K562 (cell line): ENCODE measurements around the gene GRIPAP1. TPM values are rescaled to one million over a fixed set of nuclear protein-coding genes. Genes with fewer than 3 reads are reported as not detected.

Source experiments
- BACH1 ChIP-seq: fragments of 200-800 bp; sonication (Bioruptor generic); IDR thresholded peaks from 2 replicates; pipeline ENCODE4 v1.6.1; 2016; ENCODE audit warnings: missing genetic modification characterization, missing compliant biosample characterization
- CBFB ChIP-seq: sonication (generic); formaldehyde crosslinking; IDR thresholded peaks from 2 replicates; pipeline ENCODE4 v1.4.0; 2020; ENCODE audit warnings: mild to moderate bottlenecking, missing genetic modification reagents
- CHD1 ChIP-seq: fragments of 200-600 bp; sonication (generic); IDR thresholded peaks from one replicate; pipeline ENCODE4 v1.6.1; 2012; ENCODE audit warnings: mild to moderate bottlenecking, moderate library complexity, low read length, inconsistent platforms
- EWSR1 ChIP-seq: fragments of 450-650 bp; IDR thresholded peaks from 2 replicates; pipeline ENCODE4 v1.6.1; 2018; ENCODE audit warnings: borderline replicate concordance, mild to moderate bottlenecking, low read depth, moderate library complexity; ENCODE audit not compliant: partially characterized antibody
- FOXJ2 ChIP-seq: fragments of 200-800 bp; sonication (Bioruptor generic); IDR thresholded peaks from 2 replicates; pipeline ENCODE4 v1.6.1; 2016; ENCODE audit warnings: missing genetic modification characterization, missing compliant biosample characterization
- GABPB1 ChIP-seq: sonication (generic); formaldehyde crosslinking; IDR thresholded peaks from 2 replicates; pipeline ENCODE4 v1.8.0; 2022; ENCODE audit warnings: mild to moderate bottlenecking, missing genetic modification reagents
- HMGN3 ChIP-seq: IDR thresholded peaks from 2 replicates; pipeline ENCODE4 v1.6.1; 2011; ENCODE audit warnings: borderline replicate concordance, low read depth, mild to moderate bottlenecking, mixed read lengths, low read length; ENCODE audit not compliant: insufficient read length; ENCODE audit errors: extremely low read depth
- POLR2G ChIP-seq: fragments of 200-400 bp; formaldehyde crosslinking; IDR thresholded peaks from 2 replicates; pipeline ENCODE4 v1.6.1; 2017; ENCODE audit warnings: low read depth, mild to moderate bottlenecking, antibody characterized with exemption, low read length, moderate library complexity
- SAFB ChIP-seq: fragments of 200-400 bp; formaldehyde crosslinking; IDR thresholded peaks from 2 replicates; pipeline ENCODE4 v1.6.1; 2017; ENCODE audit warnings: low read depth, low read length, borderline replicate concordance
- SMC3 ChIP-seq: conservative IDR thresholded peaks from 2 replicates; pipeline ENCODE4 v1.6.1; 2011; ENCODE audit warnings: low read depth, low read length, improper control_type of control experiment; ENCODE audit not compliant: insufficient read depth
- TAF7 ChIP-seq: fragments of 450-650 bp; IDR thresholded peaks from 2 replicates; pipeline ENCODE4 v1.6.1; 2016; ENCODE audit warnings: missing genetic modification characterization, missing compliant biosample characterization
- TCFL5 ChIP-seq: fragments of 250-450 bp; sonication (Bioruptor Pico); conservative IDR thresholded peaks from 2 replicates; pipeline ENCODE4 v1.6.1; 2021; ENCODE audit warnings: mild to moderate bottlenecking, moderate library complexity, matching md5 sums
- ZKSCAN3 ChIP-seq: fragments of 250-450 bp; sonication (Bioruptor Pico); IDR thresholded peaks from 2 replicates; pipeline ENCODE4 v1.4.0; 2020
- ZNF3 ChIP-seq: fragments of 250-450 bp; sonication (Bioruptor Pico); IDR thresholded peaks from 2 replicates; pipeline ENCODE4 v1.5.0; 2021; ENCODE audit warnings: mild to moderate bottlenecking, moderate library complexity
- ZNF316 ChIP-seq: fragments of 450-650 bp; IDR thresholded peaks from 2 replicates; pipeline ENCODE4 v1.6.1; 2016
- ZNF589 ChIP-seq: fragments of 200-800 bp; sonication (Bioruptor generic); IDR thresholded peaks from 2 replicates; pipeline ENCODE4 v1.6.1; 2016; ENCODE audit warnings: low read depth, missing genetic modification characterization, missing compliant biosample characterization
- polyA plus RNA-seq, 8 experiments: library from polyadenylated mRNA; depleted of rRNA in 4 of 8; stranded (reverse) in 5 of 8; unstranded in 3 of 8; fragments of >200 nt; fragmentation: Nextera tagmentation in 2 of 8; fragmentation: Illumina TruSeq in 1 of 8; extraction: Ambion mirVana in 2 of 8; extraction: Trizol in 1 of 8; gene quantifications; 2 replicates each; pipeline versions ENCODE4 v1.2.1 to v1.2.3, GENCODE V29; 2011 to 2014; ENCODE audit warnings: inconsistent platforms in 1 of 8, missing spikeins in 1 of 8
- total RNA-seq, 7 experiments: library from RNA; depleted of rRNA in 6 of 7; stranded (reverse); fragments of >200 nt in 6 of 7; fragmentation: Illumina TruSeq in 2 of 7; extraction: Trizol in 2 of 7; gene quantifications; 2 replicates each; pipeline versions ENCODE4 v1.2.1 to v1.2.3, GENCODE V29; 2011 to 2021; ENCODE audit warnings: low replicate concordance in 1 of 7
- TF ChIP-seq, protein P1 (sequence below): fragments of 250-450 bp; sonication (Bioruptor Pico); IDR thresholded peaks from 2 replicates; pipeline ENCODE4 v1.8.0; 2021; ENCODE audit warnings: borderline replicate concordance, mild to moderate bottlenecking, moderate library complexity; ENCODE audit not compliant: poor library complexity, severe bottlenecking
- TF ChIP-seq, protein P2 (sequence below): sonication (generic); formaldehyde crosslinking; IDR thresholded peaks from 2 replicates; pipeline ENCODE4 v1.8.0; 2022; ENCODE audit warnings: mild to moderate bottlenecking, missing genetic modification reagents
- TF ChIP-seq, protein P3 (sequence below): sonication (generic); formaldehyde crosslinking; IDR thresholded peaks from 2 replicates; pipeline ENCODE4 v1.5.0; 2020; ENCODE audit warnings: missing genetic modification reagents
- TF ChIP-seq, protein P4 (sequence below): fragments of 450-650 bp; formaldehyde crosslinking; IDR thresholded peaks from 2 replicates; pipeline ENCODE4 v1.4.0; 2020; ENCODE audit warnings: mild to moderate bottlenecking
- TF ChIP-seq, protein P5 (sequence below): sonication (generic); formaldehyde crosslinking; IDR thresholded peaks from 2 replicates; pipeline ENCODE4 v1.8.1; 2023; ENCODE audit warnings: mild to moderate bottlenecking, missing genetic modification reagents, moderate library complexity
- TF ChIP-seq, protein P6 (sequence below): fragments of 250-450 bp; sonication (Bioruptor Pico); IDR thresholded peaks from 2 replicates; pipeline ENCODE4 v1.8.0; 2022; ENCODE audit warnings: moderate library complexity, mild to moderate bottlenecking, inconsistent platforms

The GRIPAP1 gene
- total and polyA plus RNA-seq, 9 of the 15 experiments (the other 6 are each of a cell fraction or from before 2014, with no cell fraction given) = 4.1 to 41.6 (median 24.0) TPM

DNA sequence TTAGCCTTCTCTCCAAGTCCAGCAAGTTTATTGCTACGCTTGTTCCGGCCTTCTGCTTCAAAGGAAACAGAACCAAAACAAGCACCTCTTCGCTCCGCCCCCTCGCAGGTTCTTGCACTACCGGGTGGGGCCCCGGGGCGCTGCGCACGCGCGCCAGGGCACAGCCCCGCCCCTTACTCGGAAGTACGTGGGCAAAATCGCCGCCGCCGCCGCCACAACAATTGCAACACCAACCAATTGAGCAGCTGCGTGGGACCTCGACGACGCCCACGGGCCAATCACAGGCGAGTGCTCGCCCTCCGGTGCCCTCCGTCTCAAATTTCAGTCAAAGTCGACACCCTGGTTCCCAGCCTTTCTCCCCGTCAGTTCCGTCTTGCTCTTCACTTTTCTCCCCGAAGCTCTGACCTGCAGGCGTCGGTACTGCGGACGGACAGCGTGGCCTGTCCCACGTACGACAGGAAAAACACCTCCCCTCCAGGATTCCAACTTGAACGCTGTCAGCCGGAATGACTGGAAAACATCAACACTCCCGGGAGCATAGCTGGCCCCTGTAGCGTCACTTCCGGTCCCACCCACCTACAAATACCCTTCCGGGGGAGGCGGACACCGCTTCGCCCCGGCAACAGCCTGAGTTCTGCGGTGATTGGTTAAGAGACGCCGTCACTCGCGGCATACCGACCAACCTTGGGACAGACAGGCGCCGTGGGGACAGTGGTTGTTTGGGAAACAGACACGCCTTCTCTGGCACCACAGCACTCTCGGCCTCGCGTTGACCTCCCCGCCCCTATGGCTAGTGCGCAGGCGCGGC is 44.0 kb downstream of the GRIPAP1 start (continued):
- TF ChIP-seq, protein P1, sequence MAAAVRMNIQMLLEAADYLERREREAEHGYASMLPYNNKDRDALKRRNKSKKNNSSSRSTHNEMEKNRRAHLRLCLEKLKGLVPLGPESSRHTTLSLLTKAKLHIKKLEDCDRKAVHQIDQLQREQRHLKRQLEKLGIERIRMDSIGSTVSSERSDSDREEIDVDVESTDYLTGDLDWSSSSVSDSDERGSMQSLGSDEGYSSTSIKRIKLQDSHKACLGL (CRISPR knock-in tag) = no peak
- TF ChIP-seq HMGN3 = no peak
- TF ChIP-seq, protein P2, sequence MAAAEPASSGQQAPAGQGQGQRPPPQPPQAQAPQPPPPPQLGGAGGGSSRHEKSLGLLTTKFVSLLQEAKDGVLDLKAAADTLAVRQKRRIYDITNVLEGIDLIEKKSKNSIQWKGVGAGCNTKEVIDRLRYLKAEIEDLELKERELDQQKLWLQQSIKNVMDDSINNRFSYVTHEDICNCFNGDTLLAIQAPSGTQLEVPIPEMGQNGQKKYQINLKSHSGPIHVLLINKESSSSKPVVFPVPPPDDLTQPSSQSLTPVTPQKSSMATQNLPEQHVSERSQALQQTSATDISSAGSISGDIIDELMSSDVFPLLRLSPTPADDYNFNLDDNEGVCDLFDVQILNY = no peak
- no peak for TF ChIP-seq ZNF3 (CRISPR knock-in tag)
- TF ChIP-seq TCFL5 (CRISPR knock-in tag) = no peak
- TF ChIP-seq, protein P3, sequence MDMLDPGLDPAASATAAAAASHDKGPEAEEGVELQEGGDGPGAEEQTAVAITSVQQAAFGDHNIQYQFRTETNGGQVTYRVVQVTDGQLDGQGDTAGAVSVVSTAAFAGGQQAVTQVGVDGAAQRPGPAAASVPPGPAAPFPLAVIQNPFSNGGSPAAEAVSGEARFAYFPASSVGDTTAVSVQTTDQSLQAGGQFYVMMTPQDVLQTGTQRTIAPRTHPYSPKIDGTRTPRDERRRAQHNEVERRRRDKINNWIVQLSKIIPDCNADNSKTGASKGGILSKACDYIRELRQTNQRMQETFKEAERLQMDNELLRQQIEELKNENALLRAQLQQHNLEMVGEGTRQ (CRISPR knock-in tag) = no peak
- TF ChIP-seq, protein P4, sequence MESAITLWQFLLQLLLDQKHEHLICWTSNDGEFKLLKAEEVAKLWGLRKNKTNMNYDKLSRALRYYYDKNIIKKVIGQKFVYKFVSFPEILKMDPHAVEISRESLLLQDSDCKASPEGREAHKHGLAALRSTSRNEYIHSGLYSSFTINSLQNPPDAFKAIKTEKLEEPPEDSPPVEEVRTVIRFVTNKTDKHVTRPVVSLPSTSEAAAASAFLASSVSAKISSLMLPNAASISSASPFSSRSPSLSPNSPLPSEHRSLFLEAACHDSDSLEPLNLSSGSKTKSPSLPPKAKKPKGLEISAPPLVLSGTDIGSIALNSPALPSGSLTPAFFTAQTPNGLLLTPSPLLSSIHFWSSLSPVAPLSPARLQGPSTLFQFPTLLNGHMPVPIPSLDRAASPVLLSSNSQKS (CRISPR knock-in tag) = no peak
- TF ChIP-seq SMC3 = no peak
- TF ChIP-seq POLR2G = peak; percentile 25
- TF ChIP-seq CBFB (CRISPR knock-in tag) = no peak
- TF ChIP-seq FOXJ2 (tag) = peak; percentile 63; the same call in 1 of the 2 replicates
- TF ChIP-seq ZNF589 (CRISPR knock-in tag) = no peak
- TF ChIP-seq, protein P5, sequence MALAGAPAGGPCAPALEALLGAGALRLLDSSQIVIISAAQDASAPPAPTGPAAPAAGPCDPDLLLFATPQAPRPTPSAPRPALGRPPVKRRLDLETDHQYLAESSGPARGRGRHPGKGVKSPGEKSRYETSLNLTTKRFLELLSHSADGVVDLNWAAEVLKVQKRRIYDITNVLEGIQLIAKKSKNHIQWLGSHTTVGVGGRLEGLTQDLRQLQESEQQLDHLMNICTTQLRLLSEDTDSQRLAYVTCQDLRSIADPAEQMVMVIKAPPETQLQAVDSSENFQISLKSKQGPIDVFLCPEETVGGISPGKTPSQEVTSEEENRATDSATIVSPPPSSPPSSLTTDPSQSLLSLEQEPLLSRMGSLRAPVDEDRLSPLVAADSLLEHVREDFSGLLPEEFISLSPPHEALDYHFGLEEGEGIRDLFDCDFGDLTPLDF (CRISPR knock-in tag) = no peak
- TF ChIP-seq SAFB = no peak
- TF ChIP-seq ZNF316 = no peak
- no peak for TF ChIP-seq CHD1
- TF ChIP-seq EWSR1 = no peak
- no peak for TF ChIP-seq BACH1 (tag)
- TF ChIP-seq GABPB1 (CRISPR knock-in tag) = peak; percentile 96
- TF ChIP-seq ZKSCAN3 = no peak
- TF ChIP-seq, protein P6, sequence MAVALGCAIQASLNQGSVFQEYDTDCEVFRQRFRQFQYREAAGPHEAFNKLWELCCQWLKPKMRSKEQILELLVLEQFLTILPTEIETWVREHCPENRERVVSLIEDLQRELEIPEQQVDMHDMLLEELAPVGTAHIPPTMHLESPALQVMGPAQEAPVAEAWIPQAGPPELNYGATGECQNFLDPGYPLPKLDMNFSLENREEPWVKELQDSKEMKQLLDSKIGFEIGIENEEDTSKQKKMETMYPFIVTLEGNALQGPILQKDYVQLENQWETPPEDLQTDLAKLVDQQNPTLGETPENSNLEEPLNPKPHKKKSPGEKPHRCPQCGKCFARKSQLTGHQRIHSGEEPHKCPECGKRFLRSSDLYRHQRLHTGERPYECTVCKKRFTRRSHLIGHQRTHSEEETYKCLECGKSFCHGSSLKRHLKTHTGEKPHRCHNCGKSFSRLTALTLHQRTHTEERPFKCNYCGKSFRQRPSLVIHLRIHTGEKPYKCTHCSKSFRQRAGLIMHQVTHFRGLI = no peak
- TF ChIP-seq TAF7 (tag) = peak; percentile 46; the same call in 1 of the 2 replicates
